ENCODE measurements around the gene IL6. TPM values are rescaled to one million over a fixed set of nuclear protein-coding genes. Genes with fewer than 3 reads are reported as not detected.

Gene IL6
- total and polyA plus RNA-seq, 10 of the 15 experiments (the other 5 are each of a cell fraction or from before 2014, with no cell fraction given), result not detected

GRCh38 chr7:22683379-22683778 is 43.6 kb upstream of the IL6 start (continued):
- TF ChIP-seq MLLT1 (IDR thresholded peaks at IDR 0.05) (no peak), NKRF (conservative IDR thresholded peaks at IDR 0.05) (no peak), ZNF622 (IDR thresholded peaks at IDR 0.05) (no peak), SRF (IDR thresholded peaks at IDR 0.05; ENCODE audit: low read depth in 2 of 2, low read length in 2 of 2) (no peak)

- intact Hi-C loops (cut with micrococcal nuclease; ENCODE audit: unreplicated experiment) (no loop called here), in situ Hi-C loops (cut with MboI) (no loop called here)
- H3K9ac ChIP-seq (ENCODE audit: control insufficient read depth, insufficient read depth, low read length), result no peak overlapping the region
- ATAC-seq, result no peak
- ChIA-PET SMC1A (ENCODE audit: uncharacterized antibody, unreplicated experiment) (interaction anchor here (1.2 to 1.4 kb wide), 3 partner anchors 9 to 368 kb away, joined by 3 to 4 read pairs (median 3); partner anchors contain the start of gene IL6), POLR2A (no interaction called here), RAD21 (ENCODE audit: unreplicated experiment) (no interaction called here), CTCF (no interaction called here)
- no peak for DNase-seq (ENCODE audit: low read depth, low spot score)
- H3K27ac ChIP-seq (ENCODE audit: control insufficient read depth, insufficient read depth), result no peak overlapping the region
- no peak overlapping the region for H3K4me2 ChIP-seq (ENCODE audit: control insufficient read depth, insufficient read depth)
- BruUV-seq (replicated peaks), result no TSS peak
- FAIRE-seq, result no peak
- no peaks in the 10 kb centered on the region for H3K4me1 ChIP-seq (ENCODE audit: control insufficient read depth, insufficient read depth, low read length)
- no peaks in the 10 kb centered on the region for H3K9me3 ChIP-seq (replicated peaks; ENCODE audit: control insufficient read depth, insufficient read depth, low read length)
- no peak overlapping the region for H2AFZ ChIP-seq (ENCODE audit: control insufficient read depth, low read depth, low read length)
- H3K79me2 ChIP-seq (ENCODE audit: control insufficient read depth, insufficient read depth, low read length), result no peaks in the 10 kb centered on the region
- H3K4me3 ChIP-seq, result no peak overlapping the region
- H3K27me3 ChIP-seq (replicated peaks in 1 of 2; ENCODE audit: control insufficient read depth in 2 of 2, insufficient read depth in 2 of 2, low read length in 1 of 2), result peaks cover 0 to 10% of the 10 kb centered on the region in 2 experiments; a peak in 2 of 4 replicates
- no peaks in the 10 kb centered on the region for H3K36me3 ChIP-seq (ENCODE audit: control insufficient read depth in 2 of 2, insufficient read depth in 2 of 2, low read length in 1 of 2)
- H4K20me1 ChIP-seq (ENCODE audit: control insufficient read depth, insufficient read depth), result no peaks in the 10 kb centered on the region
- TF ChIP-seq EZH2 (IDR thresholded peaks at IDR 0.05; ENCODE audit: borderline replicate concordance, control insufficient read depth, low read depth, low read length), result no peak
- TF ChIP-seq ATF2 (IDR thresholded peaks at IDR 0.05; ENCODE audit: low read length), result no peak
- no peak for TF ChIP-seq ELK1 (IDR thresholded peaks at IDR 0.05; ENCODE audit: low read depth, low read length)
- no peak for TF ChIP-seq CBX5 (IDR thresholded peaks at IDR 0.05; ENCODE audit: low read depth)
- no peak for TF ChIP-seq MXI1 (IDR thresholded peaks at IDR 0.05; ENCODE audit: low read depth, low read length)
- no peak for TF ChIP-seq USF2 (IDR thresholded peaks at IDR 0.05; ENCODE audit: borderline replicate concordance, low read depth, low read length)
- no peak for TF ChIP-seq ETV6 (conservative IDR thresholded peaks at IDR 0.05 in 1 of 2, IDR thresholded peaks at IDR 0.05 in 1 of 2; ENCODE audit: borderline replicate concordance in 1 of 2, low read depth in 1 of 2)
- TF ChIP-seq ZNF207 (IDR thresholded peaks at IDR 0.05; ENCODE audit: borderline replicate concordance), result no peak
- TF ChIP-seq MTA2 (IDR thresholded peaks at IDR 0.05; ENCODE audit: low read depth), result no peak
- no peak for TF ChIP-seq ZBTB33 (IDR thresholded peaks at IDR 0.05)
Measured at GRCh38 chr7:22686620-22687019, 40.4 kb upstream of the IL6 start.
